A549 (cell line): ENCODE data around the gene PLEKHG4B. TPM values are rescaled to one million over a fixed set of nuclear protein-coding genes. Genes with fewer than 3 reads are reported as not detected.

ENCODE experiments used
- ATAC-seq, 2 experiments: fragments of 200-7000 bp in 1 of 2; fragments of >200 bp in 1 of 2; cut with Nextera tagmentation in 1 of 2; cut with Tn5 transposase in 1 of 2; 3 replicates each; pipeline versions ENCODE4 v1.8.0 to v1.9.1; 2018 to 2020; ENCODE audit warnings: mild to moderate bottlenecking in 1 of 2, moderate library complexity in 1 of 2
- CTCF ChIA-PET: fragments of 300-600 bp; sonication (Branson Sonifier 250); formaldehyde crosslinking; extraction: SDS; loops from one replicate; lab custom pipeline; 2021; ENCODE audit warnings: antibody characterized with exemption, inconsistent platforms; lab: Yijun Ruan, JAX
- POLR2A ChIA-PET: fragments of 350-600 bp; formaldehyde crosslinking; extraction: SDS; loops from one replicate; lab custom pipeline; 2021; ENCODE audit warnings: antibody characterized with exemption, inconsistent platforms; lab: Yijun Ruan, JAX
- DNase-seq, 2 experiments: peaks; one replicate each; pipeline versions ENCODE4 v3.0.0 to v3.0.0-alpha.2; 2011 to 2016; ENCODE audit warnings: low read depth in 1 of 2, low spot score in 1 of 2
- FAIRE-seq: peaks from 2 replicates; lab custom pipeline; 2011; peaks lifted over from hg19 to GRCh38; lab: Jason Lieb, UNC
- H3K27ac ChIP-seq, 2 experiments: fragments of >200 bp; sonication (Bioruptor Twin); formaldehyde crosslinking; 3 replicates each; pipeline ENCODE4 v1.5.1; 2016 to 2017
- H3K4me1 ChIP-seq: fragments of >200 bp; sonication (Bioruptor Twin); formaldehyde crosslinking; 3 replicates; pipeline ENCODE4 v1.6.1; 2016
- H3K4me2 ChIP-seq: fragments of >200 bp; sonication (Bioruptor Twin); formaldehyde crosslinking; 3 replicates; pipeline ENCODE4 v1.6.1; 2016
- H3K4me3 ChIP-seq: fragments of >200 bp; sonication (Bioruptor Twin); formaldehyde crosslinking; 3 replicates; pipeline ENCODE4 v1.5.1; 2016
- H3K9me3 ChIP-seq: fragments of >200 bp; sonication (Bioruptor Twin); formaldehyde crosslinking; 3 replicates; pipeline ENCODE4 v1.6.1; 2016
- BCL3 ChIP-seq: fragments of >200 bp; sonication (Bioruptor Twin); formaldehyde crosslinking; IDR thresholded peaks from 3 replicates; pipeline ENCODE4 v1.6.1; 2016
- CBX2 ChIP-seq: fragments of 200-600 bp; sonication (generic); IDR thresholded peaks from 2 replicates; pipeline ENCODE4 v1.6.1; 2016; ENCODE audit warnings: low read depth, mild to moderate bottlenecking, borderline replicate concordance
- CBX8 ChIP-seq: fragments of 200-600 bp; sonication (generic); IDR thresholded peaks from 2 replicates; pipeline ENCODE4 v1.6.1; 2016
- CHD2 ChIP-seq: fragments of 150-350 bp; IDR thresholded peaks from 2 replicates; pipeline ENCODE4 v1.6.1; 2014; ENCODE audit warnings: low read length; ENCODE audit not compliant: partially characterized antibody
- CHD4 ChIP-seq: fragments of 200-600 bp; sonication (generic); IDR thresholded peaks from 2 replicates; pipeline ENCODE4 v1.6.1; 2016; ENCODE audit warnings: antibody characterized with exemption, mild to moderate bottlenecking, borderline replicate concordance
- E2F6 ChIP-seq: IDR thresholded peaks from 2 replicates; pipeline ENCODE4 v1.6.1; 2012; ENCODE audit warnings: low read depth, borderline replicate concordance
- EHF ChIP-seq: fragments of 250-450 bp; sonication (Bioruptor Pico); IDR thresholded peaks from 2 replicates; pipeline ENCODE4 v1.5.0; 2020; ENCODE audit warnings: mild to moderate bottlenecking
- ELK1 ChIP-seq: fragments of 150-350 bp; IDR thresholded peaks from 2 replicates; pipeline ENCODE4 v1.6.1; 2014; ENCODE audit warnings: low read depth, mild to moderate bottlenecking, low read length
- FOSB ChIP-seq: fragments of 250-450 bp; sonication (Bioruptor Pico); IDR thresholded peaks from 2 replicates; pipeline ENCODE4 v1.5.0; 2020; ENCODE audit warnings: mild to moderate bottlenecking, moderate library complexity
- FOSL2 ChIP-seq, 2 experiments: fragments of 450-650 bp in 1 of 2; fragments of >200 bp in 1 of 2; sonication (Bioruptor Twin) in 1 of 2; formaldehyde crosslinking; IDR thresholded peaks; 2 replicates each; pipeline versions ENCODE4 v1.5.0 to v1.6.1; 2016 to 2020; ENCODE audit warnings: mild to moderate bottlenecking in 1 of 2, moderate library complexity in 1 of 2
- HES2 ChIP-seq: fragments of >200 bp; sonication (Bioruptor Twin); formaldehyde crosslinking; IDR thresholded peaks from 2 replicates; pipeline ENCODE4 v1.6.1; 2016
- HEYL ChIP-seq: fragments of 250-450 bp; sonication (Bioruptor Pico); IDR thresholded peaks from 2 replicates; pipeline ENCODE4 v1.8.0; 2021; ENCODE audit warnings: mild to moderate bottlenecking, moderate library complexity
- HOXA7 ChIP-seq: fragments of 250-450 bp; sonication (Bioruptor Pico); IDR thresholded peaks from 2 replicates; pipeline ENCODE4 v1.5.0; 2020; ENCODE audit warnings: mild to moderate bottlenecking, moderate library complexity
- JUNB ChIP-seq: fragments of >200 bp; sonication (Bioruptor Twin); formaldehyde crosslinking; IDR thresholded peaks from 2 replicates; pipeline ENCODE4 v1.6.1; 2016
- MAX ChIP-seq: IDR thresholded peaks from 2 replicates; pipeline ENCODE4 v1.6.1; 2012
- MAZ ChIP-seq: fragments of 150-350 bp; IDR thresholded peaks from 2 replicates; pipeline ENCODE4 v1.6.1; 2014; ENCODE audit warnings: antibody characterized with exemption, low read depth, low read length, borderline replicate concordance
- MYC ChIP-seq: IDR thresholded peaks from 2 replicates; pipeline ENCODE4 v1.6.1; 2012; ENCODE audit warnings: mild to moderate bottlenecking, inconsistent platforms, low read length, improper control_type of control experiment, borderline replicate concordance
- NFE2L2 ChIP-seq: fragments of 150-350 bp; conservative IDR thresholded peaks from 2 replicates; pipeline ENCODE4 v1.6.1; 2014; ENCODE audit warnings: low read length
- PBX3 ChIP-seq: IDR thresholded peaks from 2 replicates; pipeline ENCODE4 v1.6.1; 2012
- PHF8 ChIP-seq: fragments of 200-600 bp; sonication (generic); IDR thresholded peaks from 2 replicates; pipeline ENCODE4 v1.6.1; 2016; ENCODE audit warnings: low read depth, mild to moderate bottlenecking, antibody characterized with exemption, moderate library complexity, borderline replicate concordance
- POLR2A ChIP-seq: IDR thresholded peaks from 2 replicates; pipeline ENCODE4 v1.6.1; 2012; ENCODE audit warnings: mild to moderate bottlenecking, low read length
- POLR2AphosphoS2 ChIP-seq: conservative IDR thresholded peaks from 2 replicates; pipeline ENCODE4 v1.6.1; 2012; ENCODE audit warnings: low read length, improper control_type of control experiment, inconsistent platforms
- SREBF2 ChIP-seq: fragments of 450-650 bp; IDR thresholded peaks from 2 replicates; pipeline ENCODE4 v1.6.1; 2014; ENCODE audit warnings: mild to moderate bottlenecking, moderate library complexity
- TFCP2L1 ChIP-seq: fragments of 250-450 bp; sonication (Bioruptor Pico); IDR thresholded peaks from 2 replicates; pipeline ENCODE4 v1.5.0; 2021; ENCODE audit warnings: mild to moderate bottlenecking
- USF2 ChIP-seq: fragments of 450-650 bp; IDR thresholded peaks from 2 replicates; pipeline ENCODE4 v1.6.1; 2014; ENCODE audit warnings: antibody characterized with exemption
- ZC3H11A ChIP-seq: fragments of 450-650 bp; IDR thresholded peaks from 2 replicates; pipeline ENCODE4 v1.6.1; 2014; ENCODE audit warnings: antibody characterized with exemption, mild to moderate bottlenecking
- ZSCAN20 ChIP-seq: fragments of 250-450 bp; sonication (Bioruptor Pico); IDR thresholded peaks from 2 replicates; pipeline ENCODE4 v1.8.0; 2022; ENCODE audit warnings: mild to moderate bottlenecking, moderate library complexity
- WGBS: methylation state at CpG from one replicate; pipeline ENCODE4 v1.1.6; 2017; ENCODE audit errors: missing lambda C conversion rate; 5-methylcytosine and 5-hydroxymethylcytosine counted together
- polyA plus RNA-seq, 4 experiments: library from polyadenylated mRNA; depleted of rRNA in 3 of 4; stranded (reverse); fragments of >200 nt; fragmentation: RNase III in 1 of 4; extraction: RNeasy Plus Mini Kit Qiagen cat#74134 plus additional on column Dnase treatment in 1 of 4; gene quantifications; 2 replicates in 3 of 4; 3 replicates in 1 of 4; pipeline ENCODE4 v1.2.3, GENCODE V29; 2011 to 2017

Gene PLEKHG4B
- polyA plus RNA-seq, 2 of the 4 experiments (the other 2 are of a cell fraction) = 0.57 to 0.59 TPM

- Histone ChIP-seq H3K4me2 (no peak overlapping the region), H3K4me3 (no peak overlapping the region), H3K9me3 (no peaks in the 10 kb centered on the region), H3K27ac (no peak overlapping the region), H3K4me1 (no peaks in the 10 kb centered on the region)
- ATAC-seq (no peak), FAIRE-seq (no peak), DNase-seq (no peak)
- 83% methylated on average over 19 of the region's 27 CpGs for WGBS
- TF ChIP-seq FOSB (CRISPR knock-in tag) = no peak
- TF ChIP-seq ELK1 = no peak
- no peak for TF ChIP-seq NFE2L2
- TF ChIP-seq POLR2A = no peak
- TF ChIP-seq FOSL2 (IDR thresholded peaks at IDR 0.05) = no peak
- TF ChIP-seq FOSL2 (CRISPR knock-in tag; IDR thresholded peaks at IDR 0.05) = no peak
- TF ChIP-seq PHF8 = no peak
- TF ChIP-seq SREBF2 = no peak
- no peak for TF ChIP-seq CBX8
- no peak for TF ChIP-seq POLR2AphosphoS2
- TF ChIP-seq TFCP2L1 (CRISPR knock-in tag) = no peak
- no peak for TF ChIP-seq PBX3
- no peak for TF ChIP-seq MAX
- no peak for TF ChIP-seq EHF (CRISPR knock-in tag)
- no peak for TF ChIP-seq HOXA7 (CRISPR knock-in tag)
- TF ChIP-seq E2F6 = no peak
- no peak for TF ChIP-seq USF2
- TF ChIP-seq MYC = no peak
- no peak for TF ChIP-seq CBX2
- TF ChIP-seq JUNB = no peak
- TF ChIP-seq CHD2 = no peak
- ChIA-PET POLR2A (no interaction called here), CTCF (interaction anchor here (0.6 to 3.6 kb wide), 2 partner anchors 21 to 34 kb away, joined by 4 to 13 read pairs; no protein-coding TSS in a partner anchor)
Measured at GRCh38 chr5:166441-167372, 74.7 kb downstream of the PLEKHG4B start.

- H3K27ac ChIP-seq = no peak overlapping the region
- ATAC-seq = no peak
- FAIRE-seq = no peak
- TF ChIP-seq CBX2 = no peak
- no peak for TF ChIP-seq HEYL (CRISPR knock-in tag)
- no peak for TF ChIP-seq ZSCAN20
- TF ChIP-seq MAZ = no peak
- TF ChIP-seq HOXA7 (CRISPR knock-in tag) = no peak
- no peak for TF ChIP-seq NFE2L2
- TF ChIP-seq USF2 = no peak
- no peak for TF ChIP-seq HES2
- TF ChIP-seq E2F6 = no peak
- no peak for TF ChIP-seq MAX
- no peak for TF ChIP-seq BCL3
- TF ChIP-seq CHD4 = no peak
- TF ChIP-seq ZC3H11A = no peak
- TF ChIP-seq FOSB (CRISPR knock-in tag) = no peak
Measured at GRCh38 chr5:167511-167910, 75.5 kb downstream of the PLEKHG4B start.

More at GRCh38 chr5:167511-167910, 75.5 kb downstream of the PLEKHG4B start:
- Histone ChIP-seq H3K4me2 (no peak overlapping the region), H3K4me3 (no peak overlapping the region), H3K4me1 (no peaks in the 10 kb centered on the region), H3K9me3 (no peaks in the 10 kb centered on the region)
- POLR2A ChIA-PET = no interaction called here
- WGBS = 73% methylated on average over 7 of the region's 7 CpGs
- CTCF ChIA-PET = interaction anchor here (0.6 to 3.6 kb wide), 2 partner anchors 20 to 35 kb away, joined by 4 to 13 read pairs; no protein-coding TSS in a partner anchor
- DNase-seq = no peak
